SU-DHL-6 (cell line): ENCODE results near the gene ZNF276.

Source experiments
- H2AFZ ChIP-seq: fragments of 200-600 bp; sonication (generic); 2 replicates; pipeline ENCODE4 v1.6.1; 2014; ENCODE audit warnings: low read depth, mild to moderate bottlenecking, moderate library complexity, mixed read lengths, antibody characterized with exemption, low read length; ENCODE audit not compliant: severe bottlenecking
- H3F3A ChIP-seq: fragments of 200-600 bp; shearing (Covaris generic); 2 replicates; pipeline ENCODE4 v1.6.0; 2016; ENCODE audit warnings: antibody characterized with exemption, mild to moderate bottlenecking; ENCODE audit not compliant: insufficient read depth
- H3K27ac ChIP-seq: fragments of 200-600 bp; sonication (generic); 2 replicates; pipeline ENCODE4 v1.5.1; 2016; ENCODE audit warnings: low read depth, mild to moderate bottlenecking, low read length, moderate library complexity, mixed read lengths
- H3K27me3 ChIP-seq: fragments of 200-600 bp; sonication (generic), shearing (Covaris generic); 2 replicates; pipeline ENCODE4 v1.6.0; 2014; ENCODE audit warnings: mild to moderate bottlenecking, low read length
- H3K36me3 ChIP-seq: fragments of 200-600 bp; sonication (generic); 2 replicates; pipeline ENCODE4 v1.6.1; 2014; ENCODE audit warnings: mild to moderate bottlenecking, low read length, mixed read lengths
- H3K4me2 ChIP-seq: fragments of 300-600, 200-600 bp; shearing (Covaris generic), sonication (generic); 2 replicates; pipeline ENCODE4 v1.6.0; 2014; ENCODE audit warnings: low read length, low read depth, mild to moderate bottlenecking; ENCODE audit not compliant: poor library complexity, severe bottlenecking
- H3K4me3 ChIP-seq: fragments of 200-600 bp; sonication (generic); 2 replicates; pipeline ENCODE4 v1.5.1; 2014; ENCODE audit warnings: antibody characterized with exemption, low read length, mild to moderate bottlenecking, mixed read lengths; ENCODE audit not compliant: insufficient read depth, poor library complexity, severe bottlenecking
- H3K79me2 ChIP-seq: fragments of 200-600 bp; sonication (generic); 2 replicates; pipeline ENCODE4 v1.6.1; 2014; ENCODE audit warnings: mild to moderate bottlenecking, low read length, moderate library complexity; ENCODE audit not compliant: insufficient read depth
- H3K9ac ChIP-seq: fragments of 200-600 bp; sonication (generic); 2 replicates; pipeline ENCODE4 v1.7.0; 2014; ENCODE audit warnings: mild to moderate bottlenecking, low read length
- H3K9me2 ChIP-seq: fragments of 200-600 bp; sonication (generic); replicated peaks from 2 replicates; pipeline ENCODE4 v1.6.1; 2014; ENCODE audit warnings: low read length; ENCODE audit not compliant: insufficient read depth
- H3K9me3 ChIP-seq: fragments of 200-600 bp; sonication (generic); 2 replicates; pipeline ENCODE4 v1.6.1; 2014; ENCODE audit warnings: low read length, mixed read lengths; ENCODE audit not compliant: insufficient read depth
- H4K20me1 ChIP-seq: fragments of 200-600 bp; sonication (generic); 2 replicates; pipeline ENCODE4 v1.6.1; 2014; ENCODE audit warnings: low read depth, mild to moderate bottlenecking, antibody characterized with exemption, low read length, moderate library complexity, mixed read lengths
- CTCF ChIP-seq: fragments of 200-600 bp; sonication (generic); IDR thresholded peaks from one replicate; pipeline ENCODE4 v1.5.1; 2017; ENCODE audit warnings: antibody characterized with exemption, mild to moderate bottlenecking, low read length, moderate library complexity; ENCODE audit not compliant: insufficient read depth, poor library complexity, severe bottlenecking
- EZH2phosphoT487 ChIP-seq: fragments of 200-600 bp; sonication (generic), shearing (Covaris generic); conservative IDR thresholded peaks from 2 replicates; pipeline ENCODE4 v1.6.1; 2018; ENCODE audit warnings: mild to moderate bottlenecking, antibody characterized with exemption, low read length, moderate library complexity, mixed read lengths

Gene ZNF276

DNA sequence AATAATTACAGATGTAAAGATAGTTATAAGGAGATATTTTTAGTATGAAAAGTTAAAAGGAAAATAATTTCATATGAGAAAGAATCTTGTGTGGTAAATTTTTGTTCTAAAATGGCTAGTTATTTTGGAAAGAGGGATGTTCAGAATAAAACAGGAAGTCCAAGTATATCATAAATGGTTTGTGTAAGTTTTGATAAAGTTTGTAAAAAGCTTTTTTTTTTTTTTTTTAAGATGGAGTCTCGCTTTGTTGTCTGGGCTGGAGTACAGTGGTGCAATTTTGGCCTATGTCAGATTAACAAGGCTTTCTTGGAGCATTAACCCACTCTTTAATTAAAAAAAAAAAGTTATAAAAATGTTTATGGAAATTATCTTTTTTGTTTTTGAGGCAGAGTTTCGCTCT is 43.1 kb upstream of the ZNF276 start:
- Histone ChIP-seq H3K36me3 (no peaks in the 10 kb centered on the region), H3K9me2 (no peaks in the 10 kb centered on the region), H4K20me1 (no peaks in the 10 kb centered on the region), H3K27me3 (no peaks in the 10 kb centered on the region), H3K27ac (no peak overlapping the region), H3K9me3 (peaks cover 14% of the 10 kb centered on the region; the same call in 1 of the 2 replicates), H3K9ac (no peak overlapping the region), H3K4me2 (no peak overlapping the region), H2AFZ (no peak overlapping the region), H3K79me2 (no peaks in the 10 kb centered on the region), H3F3A (no peaks in the 10 kb centered on the region), H3K4me3 (no peak overlapping the region)
- TF ChIP-seq CTCF (no peak), EZH2phosphoT487 (no peak)

GRCh38 chr16:89685916-89686315 is 35.4 kb upstream of the ZNF276 start:
- Histone ChIP-seq H3K36me3 (no peaks in the 10 kb centered on the region; the same call in 1 of the 2 replicates), H4K20me1 (no peaks in the 10 kb centered on the region), H3K4me3 (no peak overlapping the region), H3K9me3 (no peaks in the 10 kb centered on the region), H2AFZ (no peak overlapping the region), H3K4me2 (peak overlapping the region; percentile 98), H3K27me3 (no peaks in the 10 kb centered on the region), H3K9ac (peak overlapping the region; percentile 90), H3K27ac (no peak overlapping the region), H3K79me2 (peaks cover 8% of the 10 kb centered on the region), H3F3A (peaks cover 4% of the 10 kb centered on the region), H3K9me2 (no peaks in the 10 kb centered on the region)
- TF ChIP-seq EZH2phosphoT487 (no peak), CTCF (no peak)

- H4K20me1 ChIP-seq, result no peaks in the 10 kb centered on the region
- peak within 1 kb of the TSS; percentile 98 for H3K4me2 ChIP-seq
- peaks cover 4% of the 10 kb centered on the region for H3F3A ChIP-seq
- no peak for TF ChIP-seq EZH2phosphoT487
- TF ChIP-seq CTCF, result no peak
- H3K36me3 ChIP-seq, result no peaks in the 10 kb centered on the region; the same call in 1 of the 2 replicates
- peak within 1 kb of the TSS; percentile 90 for H3K9ac ChIP-seq
- H3K27me3 ChIP-seq, result no peaks in the 10 kb centered on the region
- peak within 1 kb of the TSS; percentile 97 for H3K27ac ChIP-seq
- peak within 1 kb of the TSS; percentile 95 for H3K4me3 ChIP-seq
- H3K9me3 ChIP-seq, result no peaks in the 10 kb centered on the region
- H3K79me2 ChIP-seq, result peaks cover 8% of the 10 kb centered on the region
- peak within 1 kb of the TSS; percentile 99 for H2AFZ ChIP-seq
- H3K9me2 ChIP-seq, result no peaks in the 10 kb centered on the region
Observed at GRCh38 chr16:89686520-89687091, 34.7 kb upstream of the ZNF276 start, which contains the start of gene CDK10. TSS of gene CDK10 (plus strand) at chr16:89686689. CDS start at chr16:89686711, 22 bp downstream.
